Suppressor macrophage treated with lipopolysaccharide for 1 hour (primary cell): ENCODE results near the gene MYH16.
"Not testable (repeated sequence)": the region's sequence is repeated elsewhere in the genome, so short reads cannot be mapped to it uniquely, and the experiment has no call there.

ENCODE experiments used
- DNase-seq, 3 donors: peaks; one replicate each; pipeline ENCODE4 v3.0.0-alpha.2; 2020 to 2022

MYH16 gene

DNA sequence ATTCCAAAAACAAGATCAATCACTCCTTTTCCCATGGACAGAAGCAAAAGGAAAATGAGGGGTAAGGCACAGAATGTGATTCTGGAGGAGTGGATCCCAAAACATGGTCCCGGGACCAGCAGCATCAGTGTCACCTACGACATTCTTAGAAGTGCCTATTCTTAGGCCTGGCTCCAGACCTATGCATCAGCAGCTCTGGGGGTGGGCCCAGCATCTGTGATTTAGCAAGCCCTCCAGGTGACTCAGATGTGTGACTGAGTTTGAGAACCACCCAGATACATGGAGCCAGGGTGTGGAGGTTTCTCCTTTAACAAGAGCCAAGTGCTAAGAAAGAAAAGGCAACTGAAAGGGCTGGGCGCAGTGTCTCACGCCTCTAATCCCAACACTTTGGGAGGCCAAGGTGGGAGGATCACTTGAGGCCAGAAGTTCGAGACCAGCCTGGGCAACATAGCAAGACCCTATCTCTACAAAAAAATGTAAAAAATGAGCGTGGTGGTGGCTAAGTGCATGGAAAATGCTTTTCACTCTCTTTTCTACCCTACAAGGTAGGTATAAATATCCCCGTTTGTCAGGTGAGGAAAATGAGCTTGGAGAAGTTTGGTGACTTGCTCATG is 35.9 kb downstream of the MYH16 start:
- no peak for DNase-seq

GRCh38 chr7:99309111-99309510 is 36.5 kb downstream of the MYH16 start:
- no peak for DNase-seq

GRCh38 chr7:99310004-99310403 is 37.4 kb downstream of the MYH16 start:
- no peak for DNase-seq

DNA sequence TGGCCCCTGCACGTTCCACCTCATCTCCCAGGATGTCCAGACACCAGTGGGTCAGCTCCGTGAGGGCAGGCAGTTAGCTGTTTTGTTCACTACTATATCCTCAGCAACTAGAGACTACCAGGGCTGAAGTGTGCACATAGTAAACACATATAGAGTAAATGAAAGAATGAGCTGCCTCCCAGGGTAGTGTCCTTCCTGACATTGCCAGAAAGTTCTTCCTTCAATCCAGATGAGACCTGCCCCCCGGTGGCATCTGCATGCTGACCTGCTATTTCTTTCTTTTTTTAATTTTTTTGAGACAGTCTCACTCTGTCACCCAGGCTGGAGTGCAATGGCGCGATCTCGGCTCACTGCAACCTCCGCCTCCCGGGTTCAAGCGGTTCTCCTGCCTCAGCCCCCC is 39.1 kb downstream of the MYH16 start:
- no peak for DNase-seq

DNA sequence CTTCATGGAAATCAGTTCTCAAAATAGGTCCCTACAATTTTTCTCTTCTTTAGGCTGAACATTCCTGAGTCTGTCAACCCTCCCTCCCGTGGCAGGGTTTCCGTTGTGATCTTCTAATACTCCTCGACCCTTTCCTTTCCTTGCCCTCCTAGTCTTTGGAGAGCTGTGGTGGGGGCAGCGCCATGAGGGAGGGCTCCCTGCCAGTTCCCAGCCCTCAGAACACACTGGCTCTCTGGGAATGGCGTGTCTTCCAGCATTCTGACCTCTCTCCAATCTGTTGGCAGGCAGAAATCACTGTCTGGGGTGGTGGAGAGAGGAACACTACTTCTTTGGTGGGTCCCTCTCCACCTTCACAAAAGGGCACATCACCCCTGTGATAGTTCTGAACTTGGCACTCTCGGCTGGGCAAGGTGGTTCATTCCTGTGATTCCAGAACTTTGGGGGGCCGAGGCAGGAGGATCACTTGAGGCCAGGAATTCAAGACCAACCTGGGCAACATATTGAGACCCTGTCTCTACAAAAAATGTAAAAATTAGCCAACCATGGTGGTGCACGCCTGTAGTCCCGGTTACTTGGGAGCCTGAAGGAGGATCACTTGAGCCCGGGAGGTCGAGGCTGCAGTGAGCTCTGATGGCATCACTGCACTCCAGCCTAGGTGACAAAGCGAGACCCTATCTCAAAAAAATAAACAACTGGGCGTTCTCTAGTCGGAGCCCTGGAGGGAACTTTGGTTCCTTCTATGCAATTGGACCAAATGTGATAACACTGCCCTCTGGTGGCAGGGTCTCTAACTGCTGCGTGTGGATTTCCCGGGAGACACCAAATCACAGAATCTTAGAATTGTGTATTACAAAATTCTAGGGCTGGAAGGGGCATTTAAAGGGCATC is 39.9 kb downstream of the MYH16 start:
- DNase-seq: peak; percentile 83 to 89 (median 85)

DNA sequence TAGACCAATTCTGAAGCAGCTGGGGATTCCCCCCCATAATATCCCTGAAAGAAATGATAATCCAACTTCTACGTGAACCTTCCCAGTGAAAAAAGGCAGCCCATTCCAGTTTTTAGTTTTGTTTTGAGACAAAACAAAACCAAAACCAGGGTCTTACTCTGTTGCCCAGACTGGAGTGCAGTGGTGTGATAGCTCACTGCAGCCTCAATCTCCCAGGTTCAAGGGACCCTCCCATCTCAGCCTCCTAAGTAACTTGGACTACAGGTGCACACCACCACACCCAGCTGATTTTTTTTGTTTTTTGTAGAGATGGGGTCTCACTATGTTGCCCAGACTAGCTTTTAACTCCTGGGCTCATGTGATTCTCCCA is 40.5 kb downstream of the MYH16 start:
- DNase-seq: peak in 1 of 3 donors; percentile 21

DNA sequence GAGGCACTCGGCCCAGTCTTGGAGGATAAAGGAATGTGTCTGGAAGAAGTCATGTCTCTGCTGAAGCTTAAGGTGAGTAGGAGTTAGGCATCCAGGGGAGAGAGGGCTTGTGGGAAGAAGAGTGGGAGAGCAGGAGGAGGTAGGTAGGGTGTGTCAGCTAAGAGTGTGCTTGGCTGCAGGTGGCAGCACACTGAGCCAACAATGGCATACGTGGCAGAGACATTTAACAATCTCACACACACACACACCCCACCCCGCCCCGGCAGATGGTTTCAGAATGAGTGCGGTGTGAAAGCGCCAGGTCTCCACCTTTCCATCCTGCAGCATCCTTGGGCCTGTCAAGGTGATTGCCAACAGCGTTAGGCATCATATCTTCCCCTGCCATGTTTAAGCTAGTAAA is 41.9 kb downstream of the MYH16 start:
- DNase-seq: no peak

DNA sequence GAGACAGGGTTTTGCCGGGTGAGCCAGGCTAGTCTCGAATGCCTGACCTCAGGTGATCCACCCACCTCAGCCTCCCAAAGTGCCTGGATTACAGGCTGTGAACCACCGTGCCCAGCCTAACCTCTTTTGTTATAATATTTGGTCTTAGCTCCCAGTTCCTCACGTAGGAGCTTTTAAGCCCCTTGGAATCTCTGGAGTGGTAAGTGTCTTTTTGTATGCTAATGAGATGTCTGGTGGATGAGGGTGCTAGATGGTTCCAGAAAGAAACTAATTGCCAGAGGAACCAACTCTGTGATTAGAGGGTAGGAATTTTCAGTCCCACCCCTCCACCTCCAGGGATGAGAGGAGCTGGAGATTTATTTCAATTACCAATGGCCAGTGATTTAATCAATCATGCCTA is 47.7 kb downstream of the MYH16 start:
- no peak for DNase-seq

DNA sequence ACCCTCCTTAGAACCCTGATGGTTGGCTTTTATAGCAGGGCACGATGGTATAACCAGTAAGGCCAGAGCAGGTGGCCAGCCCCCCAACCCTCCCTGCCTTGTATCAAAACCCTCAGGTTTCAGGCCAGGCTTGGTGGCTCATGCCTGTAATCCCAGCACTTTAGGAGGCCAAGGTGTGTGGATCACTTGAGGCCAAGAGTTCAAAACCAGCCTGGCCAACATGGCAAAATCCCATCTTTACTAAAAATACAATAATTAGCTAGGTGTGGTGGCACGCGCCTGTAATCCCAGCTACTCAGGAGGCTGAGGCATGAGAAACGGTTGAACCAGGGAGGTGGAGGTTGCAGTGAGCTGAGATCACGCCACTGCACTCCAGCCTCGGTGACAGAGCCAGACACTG is 50.0 kb downstream of the MYH16 start:
- not testable (repeated sequence) for DNase-seq

DNA sequence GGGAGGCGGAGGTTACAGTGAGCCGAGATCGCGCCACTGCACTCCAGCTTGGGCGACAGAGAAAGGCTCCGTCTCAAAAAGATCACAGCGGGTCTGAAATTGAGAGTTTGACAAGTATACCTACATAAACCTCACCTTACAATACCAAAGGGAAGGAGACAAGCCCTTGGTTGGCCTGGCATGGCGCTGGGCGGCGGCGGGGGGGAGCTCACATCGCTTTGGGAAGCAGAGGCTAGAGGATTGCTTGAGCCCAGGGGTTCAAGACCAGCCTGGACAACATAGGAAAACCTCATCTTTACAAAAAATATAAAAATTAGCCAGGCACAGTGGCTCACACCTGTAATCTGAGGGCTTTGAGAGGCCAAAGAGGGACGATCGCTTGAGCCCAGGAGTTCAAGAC is 51.9 kb downstream of the MYH16 start:
- DNase-seq: no peak

DNA sequence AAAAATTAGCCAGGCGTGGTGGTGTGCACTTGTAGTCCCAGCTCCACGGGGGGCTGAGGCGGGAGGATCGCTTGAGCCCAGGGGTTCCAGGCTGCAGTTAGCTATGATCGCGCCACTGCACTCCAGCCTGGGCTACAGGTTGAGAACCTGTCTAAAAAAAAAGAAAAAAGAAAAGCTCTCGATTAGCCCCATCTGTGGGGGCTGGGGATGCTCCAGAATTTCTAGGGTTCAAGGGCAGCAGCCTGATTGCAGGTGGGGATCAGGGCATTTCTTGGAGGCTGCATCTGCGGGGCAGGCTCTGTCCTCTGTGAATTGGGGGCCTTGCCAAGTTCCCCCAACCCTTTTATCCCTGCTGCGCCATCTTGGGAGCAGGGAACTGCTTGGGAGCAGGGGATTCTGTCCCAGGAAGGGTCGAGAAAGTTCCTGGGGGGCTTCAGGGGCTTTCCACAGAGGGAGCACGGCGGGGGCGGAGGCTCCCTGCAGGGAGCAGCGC is 52.4 kb downstream of the MYH16 start:
- peak in 1 of 3 donors; percentile 5 for DNase-seq

GRCh38 chr7:99325592-99326407 is 53.2 kb downstream of the MYH16 start, which contains the start of gene ARPC1A:
Gene ARPC1A (plus strand): TSS chr7:99325898. CDS start chr7:99333354, 7,456 bp downstream.
- peak; percentile 95 to 98 (median 98) for DNase-seq

DNA sequence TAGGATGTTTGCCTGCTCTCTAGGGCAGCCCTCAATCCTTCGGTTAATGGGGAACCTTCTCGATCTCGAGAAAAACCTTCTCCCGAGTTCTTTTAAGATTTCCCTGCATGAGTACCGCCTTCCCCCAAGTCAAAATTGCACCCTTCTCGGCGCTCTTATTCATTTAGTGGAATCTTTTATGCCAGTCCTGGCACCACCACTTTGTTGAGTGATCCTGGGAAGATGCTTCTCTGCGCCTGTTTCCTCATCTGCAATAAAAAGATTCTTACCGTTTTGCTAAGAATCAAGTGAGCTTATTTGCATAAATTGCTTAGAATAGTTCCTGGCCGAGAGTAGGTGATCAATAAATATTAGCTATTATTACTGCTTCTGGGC is 53.8 kb downstream of the MYH16 start:
- DNase-seq: peak in 2 of 3 donors; percentile 16 to 18

DNA sequence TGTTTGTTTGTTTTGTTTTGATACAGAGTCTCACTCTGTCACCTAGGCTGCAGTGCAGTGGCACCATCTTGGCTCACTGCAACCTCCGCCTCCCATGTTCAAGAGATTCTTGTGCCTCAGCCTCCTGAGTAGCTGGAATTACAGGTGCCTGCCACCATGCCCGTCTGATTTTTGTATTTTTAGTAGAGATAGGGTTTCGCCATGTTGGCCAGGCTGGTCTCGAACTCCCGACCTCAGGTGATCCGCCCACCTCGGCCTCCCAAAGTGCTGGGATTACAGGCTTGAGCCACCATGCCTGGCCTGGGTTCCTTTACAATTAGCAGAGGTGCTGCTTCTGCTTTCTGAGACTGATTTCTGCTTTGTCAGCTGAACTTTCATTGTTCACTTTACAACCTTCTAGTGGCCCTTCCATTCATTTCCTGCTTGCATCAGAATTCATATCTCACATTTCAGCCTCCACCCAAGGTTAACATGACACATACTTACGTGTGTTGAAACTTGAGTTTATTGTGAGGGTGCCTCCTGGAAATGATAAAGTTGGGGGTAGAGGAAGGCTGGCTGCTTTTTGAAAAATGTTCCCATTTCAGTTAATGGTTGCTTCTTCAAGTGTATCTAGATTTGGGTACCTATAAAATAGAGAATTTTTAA is 57.8 kb downstream of the MYH16 start:
- peak; percentile 41 to 67 (median 66) for DNase-seq

DNA sequence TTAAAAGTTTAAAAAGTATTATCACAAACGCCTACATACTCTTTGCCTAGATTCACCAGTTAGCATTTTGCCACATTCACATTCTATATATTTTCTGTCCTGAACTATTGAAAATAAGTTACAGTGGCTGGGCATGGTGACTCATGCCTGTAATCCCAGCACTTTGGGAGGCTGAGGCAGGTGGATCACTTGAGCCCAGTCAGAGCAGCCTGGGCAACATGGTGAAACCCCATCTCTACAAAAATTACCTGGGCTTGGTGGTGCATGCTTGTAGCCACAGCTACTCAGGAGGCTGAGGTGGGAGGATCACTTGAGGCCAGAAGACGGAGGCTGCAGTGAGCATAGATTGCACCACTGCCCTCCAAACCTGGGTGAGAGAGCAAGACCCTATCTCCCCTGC is 58.4 kb downstream of the MYH16 start:
- no peak for DNase-seq

- DNase-seq: no peak
Measured at GRCh38 chr7:99339595-99339994, 67.0 kb downstream of the MYH16 start.

DNA sequence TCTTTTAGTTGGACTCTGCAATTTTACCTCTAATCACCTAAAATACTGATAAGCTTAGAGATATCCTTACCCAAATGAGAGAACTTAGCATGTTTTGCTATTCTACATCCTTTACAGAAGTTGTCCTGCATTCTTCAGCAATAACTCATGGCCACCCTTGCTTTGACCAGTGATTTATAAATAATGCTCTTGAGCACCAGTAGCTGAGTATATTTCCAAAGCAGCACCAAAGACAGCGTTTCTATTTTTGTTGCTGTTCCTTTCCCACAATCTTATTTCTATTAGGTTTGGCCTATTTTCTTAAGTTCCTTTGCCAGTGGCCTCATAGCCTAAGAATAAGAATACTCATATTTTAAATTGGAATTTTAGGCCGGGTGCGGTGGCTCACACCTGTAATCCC is 68.0 kb downstream of the MYH16 start:
- DNase-seq: no peak

DNA sequence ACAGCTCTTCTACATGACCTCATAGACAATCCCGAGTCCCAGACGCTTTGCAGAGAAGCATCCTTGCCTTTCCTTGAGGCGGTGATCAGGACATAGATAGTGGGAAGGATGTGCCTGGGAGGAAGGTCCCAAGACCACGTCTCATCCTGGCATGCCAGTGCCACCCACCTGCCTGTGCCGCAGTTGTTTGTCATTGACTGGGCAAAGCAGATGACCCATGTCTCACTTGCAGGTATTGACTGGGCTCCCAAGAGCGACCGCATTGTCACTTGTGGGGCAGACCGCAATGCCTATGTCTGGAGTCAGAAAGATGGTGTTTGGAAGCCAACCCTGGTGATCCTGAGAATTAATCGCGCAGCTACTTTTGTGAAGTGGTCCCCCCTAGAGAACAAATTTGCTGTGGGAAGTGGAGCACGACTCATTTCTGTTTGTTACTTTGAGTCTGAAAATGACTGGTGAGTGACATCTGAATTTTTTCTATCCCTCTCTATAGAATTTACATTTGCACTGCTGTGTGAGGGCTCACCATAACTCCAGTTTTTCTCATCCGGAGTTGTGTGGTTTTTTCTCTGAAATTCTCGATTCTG is 71.5 kb downstream of the MYH16 start:
- no peak for DNase-seq

GRCh38 chr7:99350641-99351040 is 78.0 kb downstream of the MYH16 start:
- not testable (repeated sequence) for DNase-seq

DNA sequence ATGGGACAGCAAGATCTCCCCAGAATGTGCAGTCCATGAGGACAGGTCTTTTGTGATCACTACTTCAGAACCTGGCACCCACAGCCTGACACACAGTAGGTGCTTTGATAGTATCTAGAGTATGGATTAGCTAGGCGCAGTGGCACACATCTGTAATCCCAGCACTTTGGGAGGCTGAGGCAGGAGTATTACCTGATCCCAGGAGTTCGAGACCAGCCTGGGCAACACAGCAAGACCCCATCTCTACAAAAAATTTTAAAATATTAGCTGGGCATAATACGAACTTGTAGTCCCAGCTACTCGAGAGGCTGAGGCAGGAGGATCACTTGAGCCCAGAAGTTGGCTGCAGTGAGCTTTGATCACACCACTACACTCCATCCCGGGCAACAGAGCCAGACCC is 79.6 kb downstream of the MYH16 start:
- DNase-seq: no peak

DNA sequence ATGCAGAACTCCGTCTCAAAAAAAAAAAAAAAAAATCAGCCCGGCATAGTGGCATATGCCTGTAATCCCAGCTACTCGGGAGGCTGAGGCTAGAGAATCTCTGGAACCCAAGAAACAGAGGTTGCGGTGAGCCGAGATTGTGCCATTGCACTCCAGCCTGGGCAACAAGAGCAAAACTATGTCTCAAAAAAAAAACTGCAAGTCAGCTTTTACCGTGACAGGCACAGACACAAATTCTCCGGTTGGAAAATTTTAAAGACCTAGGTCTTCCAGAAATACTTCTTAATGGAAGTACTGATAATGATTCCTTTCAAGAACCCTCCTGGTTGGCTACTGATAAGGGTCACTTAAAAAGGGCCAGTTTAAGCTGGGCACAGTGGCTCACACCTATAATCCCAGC is 82.5 kb downstream of the MYH16 start:
- no peak for DNase-seq

- DNase-seq: no peak
Measured at GRCh38 chr7:99357701-99358490, 85.3 kb downstream of the MYH16 start.
